ENCODE measurements around the gene TRPM3. TPM values are rescaled to one million over a fixed set of nuclear protein-coding genes. Genes with fewer than 3 reads are reported as not detected.

TRPM3 gene
- total RNA-seq, 1 donor from 2014 or later: 0.22 TPM

- DNase-seq: no peak
- intact Hi-C loops (cut with micrococcal nuclease): no loop called here
- no peak for TF ChIP-seq CTCF (IDR thresholded peaks at IDR 0.05; ENCODE audit: borderline replicate concordance)
- Histone ChIP-seq H3K27ac (replicated peaks) (no peak overlapping the region), H3K9me3 (replicated peaks) (no peaks in the 10 kb centered on the region), H3K4me3 (no peak overlapping the region), H3K27me3 (ENCODE audit: low read depth) (peaks cover 17% of the 10 kb centered on the region), H3K4me1 (no peaks in the 10 kb centered on the region), H3K36me3 (no peaks in the 10 kb centered on the region)
Measured at GRCh38 chr9:71128796-71129195, 7.4 kb upstream of the TRPM3 start.

- Histone ChIP-seq H3K27me3 (ENCODE audit: low read depth) (peaks cover 32% of the 10 kb centered on the region), H3K36me3 (no peaks in the 10 kb centered on the region), H3K27ac (replicated peaks) (no peak overlapping the region), H3K9me3 (replicated peaks) (no peaks in the 10 kb centered on the region), H3K4me1 (no peaks in the 10 kb centered on the region), H3K4me3 (no peak overlapping the region)
- TF ChIP-seq CTCF (IDR thresholded peaks at IDR 0.05; ENCODE audit: borderline replicate concordance): no peak
- intact Hi-C loops (cut with micrococcal nuclease): no loop called here
- no peak for DNase-seq
Measured at GRCh38 chr9:71127301-71127700, 5.9 kb upstream of the TRPM3 start.

- no peaks in the 10 kb centered on the region for H3K4me1 ChIP-seq
- no peak for DNase-seq
- H3K4me3 ChIP-seq: no peak overlapping the region
- H3K27me3 ChIP-seq (ENCODE audit: low read depth): peaks cover 57% of the 10 kb centered on the region
- H3K36me3 ChIP-seq: no peaks in the 10 kb centered on the region
- H3K27ac ChIP-seq (replicated peaks): no peak overlapping the region
- no peaks in the 10 kb centered on the region for H3K9me3 ChIP-seq (replicated peaks)
- no peak for TF ChIP-seq CTCF (IDR thresholded peaks at IDR 0.05; ENCODE audit: borderline replicate concordance)
- intact Hi-C loops (cut with micrococcal nuclease): no loop called here
Measured at GRCh38 chr9:71122421-71122820, 1.0 kb upstream of the TRPM3 start.

- Histone ChIP-seq H3K27me3 (ENCODE audit: low read depth) (peaks cover 57% of the 10 kb centered on the region), H3K4me3 (no peak overlapping the region), H3K9me3 (replicated peaks) (no peaks in the 10 kb centered on the region), H3K36me3 (no peaks in the 10 kb centered on the region), H3K27ac (replicated peaks) (no peak overlapping the region), H3K4me1 (no peaks in the 10 kb centered on the region)
- no peak for DNase-seq
- no peak for TF ChIP-seq CTCF (IDR thresholded peaks at IDR 0.05; ENCODE audit: borderline replicate concordance)
- intact Hi-C loops (cut with micrococcal nuclease): no loop called here
Measured at GRCh38 chr9:71122022-71122275, 528 bp upstream of the TRPM3 start.

GRCh38 chr9:71120501-71121247, 747 bp downstream of the TRPM3 start:
- Histone ChIP-seq H3K9me3 (replicated peaks) (no peaks in the 10 kb centered on the region), H3K36me3 (no peaks in the 10 kb centered on the region), H3K27ac (replicated peaks) (no peak overlapping the region), H3K27me3 (ENCODE audit: low read depth) (peaks cover 54% of the 10 kb centered on the region), H3K4me1 (no peaks in the 10 kb centered on the region), H3K4me3 (no peak overlapping the region)
- intact Hi-C loops (cut with micrococcal nuclease): no loop called here
- DNase-seq: no peak
- no peak for TF ChIP-seq CTCF (IDR thresholded peaks at IDR 0.05; ENCODE audit: borderline replicate concordance)

Data from left ventricle myocardium inferior (tissue), 1 donor.